Measurements from ENCODE around the gene WASF3.

Gene WASF3

DNA sequence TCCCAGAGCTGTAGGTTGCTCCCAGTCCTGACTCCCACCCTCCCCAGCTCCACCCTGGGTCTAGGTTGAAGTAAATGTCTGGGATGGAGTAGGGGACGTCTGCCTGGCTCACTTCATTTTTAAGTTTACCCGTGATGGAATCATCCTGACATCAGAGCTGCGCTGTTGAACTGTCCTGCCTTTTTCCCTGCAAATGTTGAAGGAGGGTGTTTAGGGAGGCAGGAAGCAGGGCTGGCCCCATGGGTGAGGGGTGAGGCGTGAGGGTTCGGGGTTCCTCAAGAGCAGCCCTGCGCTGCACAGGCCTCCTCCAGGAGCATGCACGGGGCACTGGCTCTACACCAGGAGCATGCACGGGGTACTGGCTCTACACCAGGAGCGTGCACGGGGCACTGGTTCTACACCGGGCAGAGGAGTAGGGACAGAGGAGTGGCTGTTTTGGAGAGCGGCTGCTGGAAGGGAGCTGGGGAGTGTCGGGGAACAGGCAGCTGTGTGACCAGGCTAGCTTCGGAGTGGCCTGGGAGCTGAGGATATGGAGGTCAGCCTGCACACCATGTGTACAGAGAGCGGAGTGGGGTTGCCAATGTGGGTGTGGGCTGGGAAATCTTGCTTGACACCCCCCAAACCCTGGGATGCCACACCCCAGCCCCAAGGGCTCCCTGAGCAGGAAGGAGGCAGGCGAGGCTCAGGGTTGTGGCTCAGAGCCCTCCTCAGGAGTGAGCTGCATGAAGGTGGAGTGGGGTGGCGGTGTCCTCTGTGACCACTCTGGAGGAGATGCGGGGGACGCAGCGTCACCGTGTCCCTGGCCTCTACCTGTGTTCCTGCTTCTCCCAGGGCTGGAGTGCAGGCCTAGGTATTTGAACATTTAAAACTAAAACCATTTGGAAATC, 139.8 kb downstream of the WASF3 start:
- no peak overlapping the region for H3K9ac ChIP-seq (ENCODE audit: insufficient read length, low read depth)
- H3K36me3 ChIP-seq (ENCODE audit: insufficient read depth, insufficient read length, low read length), result no peaks in the 10 kb centered on the region
- TF ChIP-seq ZNF274 (IDR thresholded peaks at IDR 0.05; ENCODE audit: low read depth, low read length) (no peak), SUZ12 (IDR thresholded peaks at IDR 0.05; ENCODE audit: extremely low read depth, insufficient read depth, insufficient read length) (no peak), YY1 (IDR thresholded peaks at IDR 0.05; ENCODE audit: insufficient read depth, insufficient read length) (no peak)
- peaks cover 6% of the 10 kb centered on the region for H3K27me3 ChIP-seq (ENCODE audit: insufficient read depth, insufficient read length)
- DNase-seq (ENCODE audit: low read depth, low spot score), result no peak
- no peaks in the 10 kb centered on the region for H3K4me1 ChIP-seq (ENCODE audit: insufficient read depth, insufficient read length)
- H3K4me3 ChIP-seq (ENCODE audit: insufficient read length, low read depth), result no peak overlapping the region
- H3K9me3 ChIP-seq (ENCODE audit: insufficient read depth, low read length), result no peaks in the 10 kb centered on the region; the same call in none of the 2 replicates

DNA sequence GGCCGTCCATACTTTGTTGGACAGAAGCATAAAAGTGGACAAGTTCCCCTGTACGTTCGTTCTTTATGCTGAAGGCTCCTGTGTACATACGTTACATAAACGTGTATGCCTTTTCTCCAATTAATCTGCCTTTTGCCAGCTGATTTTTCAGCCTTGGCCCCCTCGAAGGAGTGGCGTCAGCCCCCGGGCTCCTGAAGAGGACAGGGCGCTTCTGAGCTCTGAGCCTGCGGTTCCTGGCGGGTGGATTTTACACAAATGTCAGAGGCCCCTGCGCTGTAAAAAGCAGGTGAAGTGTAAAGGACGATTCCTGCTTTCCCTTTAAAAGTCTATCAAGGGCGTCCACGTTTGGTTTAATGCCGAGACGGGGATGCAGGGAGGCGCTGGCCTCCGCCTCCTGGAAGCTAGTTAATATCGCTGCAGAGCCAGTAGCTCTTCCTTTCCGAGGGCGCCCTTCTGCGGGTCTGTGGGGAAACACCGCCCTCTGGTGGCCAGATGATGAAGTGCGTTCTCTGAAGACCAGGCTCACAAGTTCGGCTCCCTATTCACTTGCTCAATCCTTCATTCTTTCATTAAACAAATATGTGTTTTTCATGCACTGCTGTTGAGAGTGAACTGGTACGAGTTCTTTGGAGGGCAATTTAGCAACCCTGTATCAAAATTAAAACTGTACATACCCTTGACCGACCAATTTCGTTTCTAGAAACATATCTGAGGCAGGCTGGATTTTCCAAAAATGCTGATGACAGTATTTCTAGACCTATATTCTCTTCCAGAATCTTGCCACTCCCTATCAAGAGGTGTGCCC, 141.1 kb downstream of the WASF3 start:
- Histone ChIP-seq H3K4me3 (ENCODE audit: insufficient read length, low read depth) (no peak overlapping the region), H3K27me3 (ENCODE audit: insufficient read depth, insufficient read length) (peaks cover 6% of the 10 kb centered on the region), H3K9me3 (ENCODE audit: insufficient read depth, low read length) (no peaks in the 10 kb centered on the region; the same call in none of the 2 replicates), H3K9ac (ENCODE audit: insufficient read length, low read depth) (no peak overlapping the region), H3K36me3 (ENCODE audit: insufficient read depth, insufficient read length, low read length) (no peaks in the 10 kb centered on the region), H3K4me1 (ENCODE audit: insufficient read depth, insufficient read length) (no peaks in the 10 kb centered on the region)
- TF ChIP-seq ZNF274 (IDR thresholded peaks at IDR 0.05; ENCODE audit: low read depth, low read length) (no peak), YY1 (IDR thresholded peaks at IDR 0.05; ENCODE audit: insufficient read depth, insufficient read length) (no peak), SUZ12 (IDR thresholded peaks at IDR 0.05; ENCODE audit: extremely low read depth, insufficient read depth, insufficient read length) (no peak)
- peak; percentile 62 for DNase-seq (ENCODE audit: low read depth, low spot score)

DNA sequence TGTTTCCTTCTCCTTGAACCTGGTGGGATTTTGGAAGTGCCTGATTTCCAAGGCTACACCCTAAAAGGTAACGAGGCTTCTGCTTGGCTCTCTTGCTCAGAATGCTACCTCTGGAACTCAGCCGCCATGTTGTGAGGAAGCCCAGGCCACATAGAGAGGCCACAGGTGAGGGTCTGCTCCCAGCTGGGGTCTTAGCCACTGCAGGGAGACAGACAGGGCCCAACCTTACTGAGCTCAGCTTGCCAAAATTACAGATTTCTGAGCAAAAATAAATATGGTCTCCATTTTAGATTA, 141.7 kb downstream of the WASF3 start:
- Histone ChIP-seq H3K4me1 (ENCODE audit: insufficient read depth, insufficient read length) (no peaks in the 10 kb centered on the region), H3K36me3 (ENCODE audit: insufficient read depth, insufficient read length, low read length) (no peaks in the 10 kb centered on the region), H3K9me3 (ENCODE audit: insufficient read depth, low read length) (no peaks in the 10 kb centered on the region; the same call in none of the 2 replicates), H3K4me3 (ENCODE audit: insufficient read length, low read depth) (no peak overlapping the region), H3K9ac (ENCODE audit: insufficient read length, low read depth) (no peak overlapping the region), H3K27me3 (ENCODE audit: insufficient read depth, insufficient read length) (peaks cover 6% of the 10 kb centered on the region)
- no peak for DNase-seq (ENCODE audit: low read depth, low spot score)
- no peak for TF ChIP-seq SUZ12 (IDR thresholded peaks at IDR 0.05; ENCODE audit: extremely low read depth, insufficient read depth, insufficient read length)
- no peak for TF ChIP-seq ZNF274 (IDR thresholded peaks at IDR 0.05; ENCODE audit: low read depth, low read length)
- TF ChIP-seq YY1 (IDR thresholded peaks at IDR 0.05; ENCODE audit: insufficient read depth, insufficient read length), result no peak

DNA sequence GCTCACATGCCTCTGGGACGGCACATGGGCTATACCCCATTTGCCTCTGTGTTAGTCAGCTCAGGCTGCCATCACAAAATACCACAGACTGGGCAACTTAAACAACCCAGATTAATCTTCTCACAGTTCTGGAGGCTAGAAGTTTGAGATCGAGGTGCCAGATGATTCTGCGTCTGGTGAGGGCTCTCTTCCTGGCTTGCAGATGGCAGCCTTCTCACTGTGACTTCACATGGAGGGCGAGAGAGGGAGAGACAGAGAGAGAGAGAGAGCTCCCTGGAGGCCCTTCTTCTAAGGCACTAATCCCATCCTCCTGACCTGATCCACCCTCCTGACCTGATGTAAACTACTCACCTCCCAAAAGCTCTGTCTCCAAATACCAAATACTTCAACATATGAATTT, 148.1 kb downstream of the WASF3 start:
- H3K9me3 ChIP-seq (ENCODE audit: insufficient read depth, low read length), result no peaks in the 10 kb centered on the region; the same call in 1 of the 2 replicates
- H3K27me3 ChIP-seq (ENCODE audit: insufficient read depth, insufficient read length), result no peaks in the 10 kb centered on the region
- no peak for DNase-seq (ENCODE audit: low read depth, low spot score)
- H3K4me3 ChIP-seq (ENCODE audit: insufficient read length, low read depth), result no peak overlapping the region
- H3K4me1 ChIP-seq (ENCODE audit: insufficient read depth, insufficient read length), result peaks cover 2% of the 10 kb centered on the region
- no peak overlapping the region for H3K9ac ChIP-seq (ENCODE audit: insufficient read length, low read depth)
- H3K36me3 ChIP-seq (ENCODE audit: insufficient read depth, insufficient read length, low read length), result no peaks in the 10 kb centered on the region
- TF ChIP-seq ZNF274 (IDR thresholded peaks at IDR 0.05; ENCODE audit: low read depth, low read length) (no peak), YY1 (IDR thresholded peaks at IDR 0.05; ENCODE audit: insufficient read depth, insufficient read length) (no peak), SUZ12 (IDR thresholded peaks at IDR 0.05; ENCODE audit: extremely low read depth, insufficient read depth, insufficient read length) (no peak)

DNA sequence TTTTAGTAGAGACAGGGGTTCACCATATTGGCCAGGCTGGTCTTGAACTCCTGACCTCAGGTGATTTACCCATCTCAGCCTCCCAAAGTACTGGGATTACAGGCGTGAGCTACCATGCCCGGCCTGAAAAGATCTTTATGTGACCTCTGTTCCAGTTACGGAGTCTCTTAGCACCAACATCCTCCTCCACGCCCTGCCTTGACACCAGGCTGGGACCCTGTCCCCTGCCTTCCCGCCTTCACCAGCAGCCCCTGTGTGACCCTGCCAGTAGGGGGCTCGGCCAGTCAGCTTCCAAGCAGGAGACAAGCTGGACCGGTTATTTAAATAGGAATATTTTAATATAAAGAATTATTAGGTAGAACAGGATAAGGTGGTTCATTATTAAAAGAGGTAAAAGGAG, 148.9 kb downstream of the WASF3 start:
- no peaks in the 10 kb centered on the region for H3K36me3 ChIP-seq (ENCODE audit: insufficient read depth, insufficient read length, low read length)
- H3K4me3 ChIP-seq (ENCODE audit: insufficient read length, low read depth), result no peak overlapping the region
- no peak for DNase-seq (ENCODE audit: low read depth, low spot score)
- H3K27me3 ChIP-seq (ENCODE audit: insufficient read depth, insufficient read length), result no peaks in the 10 kb centered on the region
- H3K4me1 ChIP-seq (ENCODE audit: insufficient read depth, insufficient read length), result peaks cover 2% of the 10 kb centered on the region
- no peak for TF ChIP-seq SUZ12 (IDR thresholded peaks at IDR 0.05; ENCODE audit: extremely low read depth, insufficient read depth, insufficient read length)
- TF ChIP-seq YY1 (IDR thresholded peaks at IDR 0.05; ENCODE audit: insufficient read depth, insufficient read length), result no peak
- TF ChIP-seq ZNF274 (IDR thresholded peaks at IDR 0.05; ENCODE audit: low read depth, low read length), result no peak
- H3K9ac ChIP-seq (ENCODE audit: insufficient read length, low read depth), result no peak overlapping the region
- H3K9me3 ChIP-seq (ENCODE audit: insufficient read depth, low read length), result no peaks in the 10 kb centered on the region; the same call in 1 of the 2 replicates

DNA sequence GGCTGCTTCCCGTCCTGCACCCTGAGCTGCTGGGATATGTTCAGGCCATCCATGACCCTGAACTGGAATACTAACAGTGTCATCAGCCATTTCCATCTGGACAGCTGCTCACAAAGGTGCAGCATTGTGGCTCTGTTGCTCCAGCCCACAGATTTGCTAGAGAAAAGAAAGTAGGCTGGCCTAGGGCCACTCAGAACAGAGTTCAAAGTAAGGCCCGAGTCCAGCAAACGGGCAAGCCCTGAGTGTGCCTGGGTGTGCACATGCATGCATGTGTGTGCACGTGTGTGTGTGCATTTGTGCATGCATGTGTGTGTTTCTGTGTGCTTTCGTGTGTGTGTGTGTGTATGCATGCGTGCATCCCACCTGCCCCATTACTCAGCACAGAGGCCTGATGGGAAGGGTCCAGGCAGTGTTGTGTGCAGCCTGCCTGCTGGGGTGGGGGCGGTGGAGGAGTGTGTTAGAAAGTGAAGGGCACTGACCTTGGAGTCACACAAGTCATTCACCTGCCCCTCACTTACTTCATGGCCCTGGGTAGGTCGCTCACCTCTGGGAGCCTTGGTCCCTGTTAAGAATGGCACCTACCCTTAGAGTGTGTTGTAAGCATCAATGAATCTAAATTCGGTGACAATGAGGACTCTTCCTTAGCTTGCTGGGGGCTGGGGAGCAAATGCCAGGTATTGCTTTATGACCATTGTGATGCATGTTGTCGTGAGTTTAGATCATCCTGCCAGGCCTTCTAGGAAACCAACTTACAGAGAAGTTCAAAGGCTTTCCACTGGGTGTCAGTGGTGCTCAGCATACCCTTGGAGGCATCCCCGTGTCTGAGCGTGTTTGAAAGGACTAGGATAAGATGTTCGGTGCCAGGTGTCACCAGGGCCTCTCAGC, 149.9 kb downstream of the WASF3 start:
- Histone ChIP-seq H3K9me3 (ENCODE audit: insufficient read depth, low read length) (no peaks in the 10 kb centered on the region; the same call in 1 of the 2 replicates), H3K27me3 (ENCODE audit: insufficient read depth, insufficient read length) (no peaks in the 10 kb centered on the region), H3K4me3 (ENCODE audit: insufficient read length, low read depth) (no peak overlapping the region), H3K9ac (ENCODE audit: insufficient read length, low read depth) (no peak overlapping the region), H3K36me3 (ENCODE audit: insufficient read depth, insufficient read length, low read length) (no peaks in the 10 kb centered on the region), H3K4me1 (ENCODE audit: insufficient read depth, insufficient read length) (peaks cover 2% of the 10 kb centered on the region)
- no peak for TF ChIP-seq YY1 (IDR thresholded peaks at IDR 0.05; ENCODE audit: insufficient read depth, insufficient read length)
- no peak for TF ChIP-seq ZNF274 (IDR thresholded peaks at IDR 0.05; ENCODE audit: low read depth, low read length)
- no peak for TF ChIP-seq SUZ12 (IDR thresholded peaks at IDR 0.05; ENCODE audit: extremely low read depth, insufficient read depth, insufficient read length)
- peak; percentile 61 for DNase-seq (ENCODE audit: low read depth, low spot score)
